ENCODE measurements around the gene FAM163B. TPM values are rescaled to one million over a fixed set of nuclear protein-coding genes. Genes with fewer than 3 reads are reported as not detected.

FAM163B gene
- polyA plus RNA-seq, 3 donors from 2014 or later, result not detected

- H3K4me1 Mint-ChIP-seq, result no peaks in the 10 kb centered on the region
- no peak for DNase-seq
- no peak overlapping the region for H3K4me3 Mint-ChIP-seq
- H3K27ac Mint-ChIP-seq, result no peak overlapping the region
- peaks cover 7 to 9% (median 8%) of the 10 kb centered on the region in 3 donors for H3K27me3 Mint-ChIP-seq (ENCODE audit: low read depth in 3 of 3)
- no peaks in the 10 kb centered on the region for H3K9me3 Mint-ChIP-seq
- no peaks in the 10 kb centered on the region for H3K36me3 Mint-ChIP-seq
Measured at GRCh38 chr9:133584559-133585476, 24.4 kb downstream of the FAM163B start.

- H3K27me3 Mint-ChIP-seq (ENCODE audit: low read depth in 3 of 3), result peaks cover 7 to 9% (median 8%) of the 10 kb centered on the region in 3 donors
- H3K9me3 Mint-ChIP-seq, result no peaks in the 10 kb centered on the region
Measured at GRCh38 chr9:133584167-133584558, 25.0 kb downstream of the FAM163B start.

GRCh38 chr9:133583586-133583985 lies 25.6 kb downstream of the FAM163B start:
- H3K36me3 Mint-ChIP-seq, result no peaks in the 10 kb centered on the region
- no peak overlapping the region for H3K4me3 Mint-ChIP-seq
- no peaks in the 10 kb centered on the region for H3K4me1 Mint-ChIP-seq
- H3K27ac Mint-ChIP-seq, result no peak overlapping the region
- DNase-seq, result no peak
- H3K9me3 Mint-ChIP-seq, result no peaks in the 10 kb centered on the region
- peaks cover 7 to 9% (median 8%) of the 10 kb centered on the region in 3 donors for H3K27me3 Mint-ChIP-seq (ENCODE audit: low read depth in 3 of 3)

More at GRCh38 chr9:133584167-133584558, 25.0 kb downstream of the FAM163B start:
- DNase-seq, result no peak
- Mint-ChIP-seq H3K4me3 (no peak overlapping the region), H3K27ac (no peak overlapping the region), H3K4me1 (no peaks in the 10 kb centered on the region), H3K36me3 (no peaks in the 10 kb centered on the region)

- Mint-ChIP-seq H3K36me3 (no peaks in the 10 kb centered on the region), H3K27ac (no peak overlapping the region), H3K4me3 (no peak overlapping the region), H3K9me3 (no peaks in the 10 kb centered on the region), H3K27me3 (ENCODE audit: low read depth in 3 of 3) (peaks cover 7 to 11% (median 8%) of the 10 kb centered on the region in 3 donors), H3K4me1 (no peaks in the 10 kb centered on the region)
- DNase-seq, result no peak
Measured at GRCh38 chr9:133583111-133583510, 26.1 kb downstream of the FAM163B start.

- Mint-ChIP-seq H3K27ac (peak overlapping the region in 1 of 6 donors; percentile 34), H3K4me1 (no peaks in the 10 kb centered on the region), H3K27me3 (ENCODE audit: low read depth in 3 of 3) (peaks cover 7 to 11% (median 8%) of the 10 kb centered on the region in 3 donors), H3K4me3 (no peak overlapping the region), H3K36me3 (no peaks in the 10 kb centered on the region), H3K9me3 (no peaks in the 10 kb centered on the region)
- no peak for DNase-seq
Measured at GRCh38 chr9:133582501-133583045, 26.6 kb downstream of the FAM163B start.

GRCh38 chr9:133581513-133582343 lies 27.5 kb downstream of the FAM163B start:
- no peaks in the 10 kb centered on the region for H3K9me3 Mint-ChIP-seq
- H3K4me3 Mint-ChIP-seq, result no peak overlapping the region
- no peaks in the 10 kb centered on the region for H3K4me1 Mint-ChIP-seq
- peaks cover 7 to 11% (median 9%) of the 10 kb centered on the region in 3 donors for H3K27me3 Mint-ChIP-seq (ENCODE audit: low read depth in 3 of 3)
- DNase-seq, result no peak
- H3K36me3 Mint-ChIP-seq, result no peaks in the 10 kb centered on the region
- H3K27ac Mint-ChIP-seq, result no peak overlapping the region

- peaks cover 0 to 2% of the 10 kb centered on the region in 2 donors for H3K4me1 Mint-ChIP-seq
- no peaks in the 10 kb centered on the region for H3K36me3 Mint-ChIP-seq
- peaks cover 7 to 11% (median 8%) of the 10 kb centered on the region in 3 donors for H3K27me3 Mint-ChIP-seq (ENCODE audit: low read depth in 3 of 3)
- H3K4me3 Mint-ChIP-seq, result no peak overlapping the region
- H3K9me3 Mint-ChIP-seq, result no peaks in the 10 kb centered on the region
- H3K27ac Mint-ChIP-seq, result no peak overlapping the region
- no peak for DNase-seq
Measured at GRCh38 chr9:133581011-133581410, 28.2 kb downstream of the FAM163B start.

- Mint-ChIP-seq H3K4me3 (no peak overlapping the region), H3K4me1 (peaks cover 0 to 2% of the 10 kb centered on the region in 2 donors), H3K27me3 (ENCODE audit: low read depth in 3 of 3) (peaks cover 7 to 11% (median 9%) of the 10 kb centered on the region in 3 donors), H3K9me3 (no peaks in the 10 kb centered on the region), H3K36me3 (no peaks in the 10 kb centered on the region), H3K27ac (no peak overlapping the region)
- DNase-seq, result no peak
Measured at GRCh38 chr9:133580419-133580738, 28.8 kb downstream of the FAM163B start.

- Mint-ChIP-seq H3K27ac (no peak overlapping the region), H3K4me3 (no peak overlapping the region)
Measured at GRCh38 chr9:133579601-133580418, 29.4 kb downstream of the FAM163B start.

GRCh38 chr9:133578524-133579441 lies 30.4 kb downstream of the FAM163B start:
- no peaks in the 10 kb centered on the region for H3K9me3 Mint-ChIP-seq
- peaks cover 0 to 2% of the 10 kb centered on the region in 2 donors for H3K4me1 Mint-ChIP-seq
- peaks cover 5 to 9% (median 8%) of the 10 kb centered on the region in 3 donors for H3K27me3 Mint-ChIP-seq (ENCODE audit: low read depth in 3 of 3)
- no peaks in the 10 kb centered on the region for H3K36me3 Mint-ChIP-seq
- no peak overlapping the region for H3K27ac Mint-ChIP-seq
- DNase-seq, result no peak
- H3K4me3 Mint-ChIP-seq, result no peak overlapping the region

More at GRCh38 chr9:133579601-133580418, 29.4 kb downstream of the FAM163B start:
- Mint-ChIP-seq H3K9me3 (no peaks in the 10 kb centered on the region), H3K27me3 (ENCODE audit: low read depth in 3 of 3) (peaks cover 7 to 11% (median 9%) of the 10 kb centered on the region in 3 donors), H3K36me3 (no peaks in the 10 kb centered on the region), H3K4me1 (peaks cover 0 to 2% of the 10 kb centered on the region in 2 donors)
- no peak for DNase-seq

- no peaks in the 10 kb centered on the region for H3K36me3 Mint-ChIP-seq
- DNase-seq, result no peak
- H3K4me1 Mint-ChIP-seq, result peaks cover 0 to 2% of the 10 kb centered on the region in 2 donors
- no peak overlapping the region for H3K4me3 Mint-ChIP-seq
- peaks cover 5 to 8% (median 6%) of the 10 kb centered on the region in 3 donors for H3K27me3 Mint-ChIP-seq (ENCODE audit: low read depth in 3 of 3)
- no peaks in the 10 kb centered on the region for H3K9me3 Mint-ChIP-seq
- no peak overlapping the region for H3K27ac Mint-ChIP-seq
Measured at GRCh38 chr9:133577737-133578112, 31.5 kb downstream of the FAM163B start.

- H3K4me3 Mint-ChIP-seq, result peak overlapping the region in 2 of 5 donors; percentile 30 to 35
Measured at GRCh38 chr9:133576875-133577736, 32.1 kb downstream of the FAM163B start.

More at GRCh38 chr9:133576875-133577736, 32.1 kb downstream of the FAM163B start:
- Mint-ChIP-seq H3K27ac (no peak overlapping the region), H3K36me3 (no peaks in the 10 kb centered on the region), H3K4me1 (peaks cover 0 to 2% of the 10 kb centered on the region in 2 donors), H3K27me3 (ENCODE audit: low read depth in 3 of 3) (peaks cover 3 to 8% (median 5%) of the 10 kb centered on the region in 3 donors), H3K9me3 (no peaks in the 10 kb centered on the region)
- no peak for DNase-seq

Data from immature natural killer cell (primary cell).